Hair follicular keratinocyte (primary cell): ENCODE data around the gene ACOT9. TPM values are rescaled to one million over a fixed set of nuclear protein-coding genes. Genes with fewer than 3 reads are reported as not detected.

Experiments
- total RNA-seq: library from RNA; depleted of rRNA; stranded (reverse); fragments of >200 nt; gene quantifications from 2 replicates; pipeline ENCODE4 v1.2.3, GENCODE V29; 2015

The ACOT9 gene
- total RNA-seq, result 63.7 and 71.5 TPM in 2 replicates

DNA sequence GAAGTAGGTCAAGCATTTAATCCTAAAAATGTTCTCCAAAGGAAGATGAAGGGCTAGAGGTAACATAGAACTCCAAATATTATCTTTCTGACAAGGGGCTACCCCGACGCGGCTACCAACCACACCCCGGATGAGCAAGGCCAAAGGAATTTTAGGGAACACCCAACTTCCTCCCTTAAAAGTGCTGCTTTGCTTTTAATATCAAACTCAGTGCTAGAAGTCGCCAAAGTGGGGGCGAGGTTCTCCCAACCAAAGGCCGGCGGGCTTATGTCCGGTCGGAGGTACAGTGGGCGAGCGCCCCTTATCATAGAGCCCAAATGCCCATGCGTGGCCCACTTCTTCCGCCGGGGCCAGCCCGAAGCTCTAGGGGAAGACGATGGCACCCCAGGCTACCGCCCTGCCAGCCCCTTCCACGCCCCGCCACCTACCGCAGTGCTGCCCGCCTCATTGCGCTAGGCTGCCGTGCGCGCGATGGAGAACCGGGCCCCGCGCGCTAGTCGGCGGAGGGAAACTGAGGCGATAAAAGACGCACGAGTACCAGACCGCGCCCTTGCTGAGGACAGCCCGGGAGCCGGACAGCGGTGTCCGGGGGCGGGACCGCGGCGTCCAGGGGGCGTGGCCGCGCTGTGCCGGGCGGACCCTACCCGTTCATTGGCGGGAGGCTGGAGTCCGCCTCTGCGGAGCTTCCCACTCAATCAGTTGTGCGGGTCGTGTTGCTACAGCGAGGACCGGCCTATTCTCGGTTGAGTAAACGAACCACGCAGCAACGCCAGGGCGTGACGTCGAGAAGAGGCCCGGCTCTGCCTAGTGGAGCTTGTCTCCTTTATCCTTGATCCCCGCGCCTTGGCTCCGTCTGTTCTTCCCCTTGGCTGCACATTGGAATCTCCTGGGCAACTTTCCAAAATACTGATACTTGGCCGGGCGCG lies at the start of gene ACOT9:
Gene ACOT9 (minus strand): TSS at position 580 of the 926 bp plus-strand sequence. CDS start 132 bp downstream, at position 448.

DNA sequence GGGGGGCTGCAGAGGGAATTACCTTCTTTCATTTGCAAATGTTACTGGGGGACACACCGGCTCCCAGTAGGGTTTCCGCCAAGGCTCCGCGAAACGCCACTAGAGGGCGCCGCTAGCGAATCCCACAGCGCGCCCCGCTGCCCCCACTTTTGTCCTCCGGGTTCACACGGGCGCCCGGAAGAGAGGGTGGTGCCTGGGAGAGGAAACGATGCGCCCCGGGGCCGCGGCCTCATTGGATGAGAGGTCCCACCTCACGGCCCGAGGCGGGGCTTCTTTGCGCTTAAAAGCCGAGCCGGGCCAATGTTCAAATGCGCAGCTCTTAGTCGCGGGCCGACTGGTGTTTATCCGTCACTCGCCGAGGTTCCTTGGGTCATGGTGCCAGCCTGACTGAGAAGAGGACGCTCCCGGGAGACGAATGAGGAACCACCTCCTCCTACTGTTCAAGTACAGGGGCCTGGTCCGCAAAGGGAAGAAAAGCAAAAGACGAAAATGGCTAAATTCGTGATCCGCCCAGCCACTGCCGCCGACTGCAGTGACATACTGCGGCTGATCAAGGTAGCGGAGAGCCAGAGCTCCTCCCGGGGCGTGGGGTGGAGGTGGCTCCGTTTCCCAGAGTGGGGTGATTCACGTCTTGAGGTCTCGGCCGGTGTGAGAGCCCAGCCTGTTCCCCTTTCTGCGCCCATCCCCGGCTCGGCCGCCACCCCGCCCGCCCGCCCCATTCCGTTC lies 40.0 kb upstream of the ACOT9 start, which contains the start of gene SAT1:
Gene SAT1 (plus strand): TSS at position 311 of the 726 bp plus-strand sequence. CDS start 179 bp downstream, at position 490.

GRCh38 chrX:23667239-23668177 lies 75.6 kb downstream of the ACOT9 start, which contains the start of gene PRDX4:
TSS of gene PRDX4 (plus strand) at chrX:23667493. CDS start at chrX:23667571, 78 bp downstream.

Other genes starting within 250 kb of the ACOT9 start
- gene PRDX4, start 75.8 kb downstream of the ACOT9 start, total RNA-seq, result 184 and 210 TPM in 2 replicates
- 772 and 1,081 TPM in 2 replicates for gene SAT1, start 39.9 kb upstream of the ACOT9 start, total RNA-seq
- 14.3 and 36.0 TPM in 2 replicates for gene APOO, start 164.7 kb upstream of the ACOT9 start, total RNA-seq
- gene CXorf58, start 164.7 kb upstream of the ACOT9 start, total RNA-seq, result 0.23 TPM in 1 of 2 replicates, not detected in the other